ENCODE data around the gene IGLON5. TPM values are rescaled to one million over a fixed set of nuclear protein-coding genes. Genes with fewer than 3 reads are reported as not detected.

Gene IGLON5
- total RNA-seq, 1 experiment from 2014 or later = not detected

GRCh38 chr19:51282335-51282734, 29.1 kb upstream of the IGLON5 start:
- TF ChIP-seq CEBPB (IDR thresholded peaks at IDR 0.05; ENCODE audit: low read depth) (no peak), YY1 (IDR thresholded peaks at IDR 0.05; ENCODE audit: extremely low read depth, insufficient replicate concordance, low read depth, low read length) (no peak), JUND (IDR thresholded peaks at IDR 0.05) (no peak), TCF7L2 (IDR thresholded peaks at IDR 0.05; ENCODE audit: borderline replicate concordance, extremely low read depth, insufficient read depth, insufficient read length) (no peak), SIN3A (IDR thresholded peaks at IDR 0.05; ENCODE audit: low read depth) (no peak), POLR2AphosphoS5 (IDR thresholded peaks at IDR 0.05; ENCODE audit: low read depth, low read length) (no peak), ZNF274 (IDR thresholded peaks at IDR 0.05; ENCODE audit: low read depth, low read length) (no peak), CTCF (IDR thresholded peaks at IDR 0.05 in 2 of 3, conservative IDR thresholded peaks at IDR 0.05 in 1 of 3; ENCODE audit: borderline replicate concordance in 1 of 3, insufficient read depth in 1 of 3, low read depth in 2 of 3, low read length in 2 of 3) (no peak), MAX (IDR thresholded peaks at IDR 0.05) (no peak), ZBTB33 (IDR thresholded peaks at IDR 0.05; ENCODE audit: extremely low read depth, insufficient replicate concordance, low read length) (no peak), RAD21 (IDR thresholded peaks at IDR 0.05; ENCODE audit: low read depth) (no peak), SP1 (IDR thresholded peaks at IDR 0.05; ENCODE audit: low read depth) (no peak), ATF3 (IDR thresholded peaks at IDR 0.05) (no peak)
- ChIA-PET POLR2A (no interaction called here), RAD21 (ENCODE audit: low non-redundant PET in 1 of 2, low total read pairs in 2 of 2, uncharacterized antibody in 2 of 2, unreplicated experiment in 2 of 2) (no interaction called here), CTCF (no interaction called here)
- Histone ChIP-seq H3K36me3 (ENCODE audit: control insufficient read depth in 1 of 2, insufficient read depth in 2 of 2, low read length in 2 of 2) (no peaks in the 10 kb centered on the region), H3K9me3 (ENCODE audit: control insufficient read depth in 1 of 2, insufficient read depth in 1 of 2, low read depth in 1 of 2, low read length in 2 of 2) (no peaks in the 10 kb centered on the region), H3K27me3 (ENCODE audit: insufficient read depth, low read length) (peaks cover 28% of the 10 kb centered on the region), H4K20me1 (ENCODE audit: insufficient read depth) (no peaks in the 10 kb centered on the region), H3K4me3 (replicated peaks in 1 of 2; ENCODE audit: low read depth in 1 of 2, low read length in 2 of 2) (no peak overlapping the region), H3K27ac (ENCODE audit: low read depth, low read length) (no peak overlapping the region), H3K79me2 (ENCODE audit: insufficient read depth, low read length) (no peaks in the 10 kb centered on the region), H2AFZ (ENCODE audit: low read depth, low read length, poor library complexity, severe bottlenecking) (no peak overlapping the region), H3K9me2 (ENCODE audit: insufficient read depth) (no peaks in the 10 kb centered on the region), H3K9ac (ENCODE audit: low read length) (no peak overlapping the region), H3K4me2 (ENCODE audit: low read length) (no peak overlapping the region), H3K4me1 (ENCODE audit: control insufficient read depth in 1 of 2, insufficient read depth in 2 of 2, low read length in 2 of 2) (no peaks in the 10 kb centered on the region)
- DNase-seq (ENCODE audit: low read depth, low spot score) = no peak
- intact Hi-C loops (cut with micrococcal nuclease) = no loop called here
- no peak for ATAC-seq
- no TSS peak for BruUV-seq (replicated peaks)
